ENCODE results near the gene GART. TPM values are rescaled to one million over a fixed set of nuclear protein-coding genes. Genes with fewer than 3 reads are reported as not detected.
"Not testable (repeated sequence)": the region's sequence is repeated elsewhere in the genome, so short reads cannot be mapped to it uniquely, and the experiment has no call there.

GART gene
- total RNA-seq, 1 donor from 2014 or later, result 76.1 TPM

GRCh38 chr21:33584455-33584854, 42.5 kb upstream of the GART start:
- Mint-ChIP-seq H3K4me1 (ENCODE audit: unreplicated experiment) (peaks cover 17% of the 10 kb centered on the region), H3K27me3 (ENCODE audit: unreplicated experiment) (no peaks in the 10 kb centered on the region), H3K9me3 (ENCODE audit: unreplicated experiment) (no peaks in the 10 kb centered on the region), H3K36me3 (ENCODE audit: low read depth, unreplicated experiment) (no peaks in the 10 kb centered on the region), H3K4me3 (ENCODE audit: unreplicated experiment) (no peak overlapping the region), H3K27ac (ENCODE audit: unreplicated experiment) (no peak overlapping the region)
- no peak for TF ChIP-seq CTCF (IDR thresholded peaks at IDR 0.05; ENCODE audit: unreplicated experiment)
- no peak for DNase-seq (ENCODE audit: low spot score)

- TF ChIP-seq CTCF (IDR thresholded peaks at IDR 0.05; ENCODE audit: unreplicated experiment), result no peak
- H3K27ac Mint-ChIP-seq (ENCODE audit: unreplicated experiment), result peak overlapping the region; percentile 20
- peaks cover 2% of the 10 kb centered on the region for H3K27me3 Mint-ChIP-seq (ENCODE audit: unreplicated experiment)
- no peak overlapping the region for H3K4me3 Mint-ChIP-seq (ENCODE audit: unreplicated experiment)
- H3K9me3 Mint-ChIP-seq (ENCODE audit: unreplicated experiment), result no peaks in the 10 kb centered on the region
- DNase-seq (ENCODE audit: low spot score), result no peak
- peaks cover 8% of the 10 kb centered on the region for H3K36me3 Mint-ChIP-seq (ENCODE audit: low read depth, unreplicated experiment)
- H3K4me1 Mint-ChIP-seq (ENCODE audit: unreplicated experiment), result no peaks in the 10 kb centered on the region
Measured at GRCh38 chr21:33578959-33579542, 37.1 kb upstream of the GART start.

GRCh38 chr21:33578214-33578613, 36.3 kb upstream of the GART start:
- no peak overlapping the region for H3K4me3 Mint-ChIP-seq (ENCODE audit: unreplicated experiment)
- TF ChIP-seq CTCF (IDR thresholded peaks at IDR 0.05; ENCODE audit: unreplicated experiment), result no peak
- H3K27me3 Mint-ChIP-seq (ENCODE audit: unreplicated experiment), result peaks cover 2% of the 10 kb centered on the region
- H3K9me3 Mint-ChIP-seq (ENCODE audit: unreplicated experiment), result no peaks in the 10 kb centered on the region
- no peak overlapping the region for H3K27ac Mint-ChIP-seq (ENCODE audit: unreplicated experiment)
- no peak for DNase-seq (ENCODE audit: low spot score)
- H3K4me1 Mint-ChIP-seq (ENCODE audit: unreplicated experiment), result no peaks in the 10 kb centered on the region
- peaks cover 11% of the 10 kb centered on the region for H3K36me3 Mint-ChIP-seq (ENCODE audit: low read depth, unreplicated experiment)

GRCh38 chr21:33576741-33577141, 34.8 kb upstream of the GART start:
- not testable (repeated sequence) for H3K4me1 Mint-ChIP-seq (ENCODE audit: unreplicated experiment); H3K9me3 Mint-ChIP-seq (ENCODE audit: unreplicated experiment); H3K27ac Mint-ChIP-seq (ENCODE audit: unreplicated experiment); H3K27me3 Mint-ChIP-seq (ENCODE audit: unreplicated experiment); H3K4me3 Mint-ChIP-seq (ENCODE audit: unreplicated experiment); DNase-seq (ENCODE audit: low spot score)
- peaks cover 17% of the 10 kb centered on the region for H3K36me3 Mint-ChIP-seq (ENCODE audit: low read depth, unreplicated experiment)

- Mint-ChIP-seq H3K9me3 (ENCODE audit: unreplicated experiment) (no peaks in the 10 kb centered on the region), H3K27ac (ENCODE audit: unreplicated experiment) (no peak overlapping the region), H3K36me3 (ENCODE audit: low read depth, unreplicated experiment) (peaks cover 34% of the 10 kb centered on the region), H3K27me3 (ENCODE audit: unreplicated experiment) (no peaks in the 10 kb centered on the region), H3K4me3 (ENCODE audit: unreplicated experiment) (no peak overlapping the region), H3K4me1 (ENCODE audit: unreplicated experiment) (no peaks in the 10 kb centered on the region)
- TF ChIP-seq CTCF (IDR thresholded peaks at IDR 0.05; ENCODE audit: unreplicated experiment), result no peak
- no peak for DNase-seq (ENCODE audit: low spot score)
Measured at GRCh38 chr21:33572350-33572749, 30.4 kb upstream of the GART start.
